Upper lobe of right lung (tissue), 1 donor: Measurements from ENCODE around the gene FBN3. TPM values are rescaled to one million over a fixed set of nuclear protein-coding genes. Genes with fewer than 3 reads are reported as not detected.

ENCODE experiments used
- ATAC-seq: fragments of 200-7000 bp; cut with Tn5 transposase; one replicate; pipeline ENCODE4 v1.9.1; 2020; ENCODE audit warnings: mild to moderate bottlenecking, moderate library complexity
- DNase-seq: peaks from one replicate; pipeline ENCODE4 v3.0.0-alpha.2; 2020
- H3K27ac ChIP-seq: fragments of 200-600 bp; one replicate; pipeline ENCODE4 v1.8.0; 2022
- H3K27me3 ChIP-seq: fragments of 200-600 bp; one replicate; pipeline ENCODE4 v1.8.0; 2022; ENCODE audit warnings: mild to moderate bottlenecking
- H3K36me3 ChIP-seq: fragments of 200-600 bp; one replicate; pipeline ENCODE4 v1.8.0; 2022
- H3K4me1 ChIP-seq: fragments of 200-600 bp; one replicate; pipeline ENCODE4 v1.8.0; 2022
- H3K4me3 ChIP-seq: fragments of 200-600 bp; one replicate; pipeline ENCODE4 v1.8.0; 2022; ENCODE audit warnings: mild to moderate bottlenecking
- H3K9me3 ChIP-seq: fragments of 200-600 bp; one replicate; pipeline ENCODE4 v1.8.0; 2022
- CTCF ChIP-seq: fragments of 200-600 bp; IDR thresholded peaks from one replicate; pipeline ENCODE4 v1.8.0; 2022; ENCODE audit warnings: antibody characterized with exemption
- intact Hi-C: fragments of 100-400 bp; cut with DNase I; formaldehyde crosslinking; loops from one replicate; pipeline ENCODE4 v1.11.0; 2022
- total RNA-seq: library from RNA; stranded (reverse); fragmentation: NEBNext Ultra II Directional; extraction: Animal tissue kit (Norgen Biotek cat#: 25700); gene quantifications from one replicate; pipeline ENCODE4 v1.2.1, GENCODE V29; 2021
- donor health status: DM: no; HTN: yes; CAD: no; lungs with severe emphysema.

The FBN3 gene
- total RNA-seq, 1 donor from 2014 or later = 8.5 TPM

GRCh38 chr19:8096071-8096470 lies 53.3 kb downstream of the FBN3 start:
- Histone ChIP-seq H3K9me3 (peaks cover 22% of the 10 kb centered on the region), H3K27me3 (no peaks in the 10 kb centered on the region), H3K4me3 (no peak overlapping the region), H3K27ac (no peak overlapping the region), H3K4me1 (no peaks in the 10 kb centered on the region), H3K36me3 (no peaks in the 10 kb centered on the region)
- no peak for DNase-seq
- no peak for ATAC-seq
- intact Hi-C loops = no loop called here
- no peak for TF ChIP-seq CTCF

- no peaks in the 10 kb centered on the region for H3K4me1 ChIP-seq
- no peak for TF ChIP-seq CTCF
- peaks cover 22% of the 10 kb centered on the region for H3K9me3 ChIP-seq
- ATAC-seq = no peak
- H3K36me3 ChIP-seq = no peaks in the 10 kb centered on the region
- no peaks in the 10 kb centered on the region for H3K27me3 ChIP-seq
- DNase-seq = no peak
- no peak overlapping the region for H3K4me3 ChIP-seq
- no peak overlapping the region for H3K27ac ChIP-seq
- intact Hi-C loops = no loop called here
These were observed 54.0 kb downstream of the FBN3 start for GRCh38 chr19:8095354-8095886.

GRCh38 chr19:8094336-8094735 lies 55.1 kb downstream of the FBN3 start:
- DNase-seq (no peak), ATAC-seq (no peak)
- H3K27ac ChIP-seq = no peak overlapping the region
- no peak overlapping the region for H3K4me3 ChIP-seq
- H3K9me3 ChIP-seq = peaks cover 22% of the 10 kb centered on the region
- intact Hi-C loops = no loop called here
- no peaks in the 10 kb centered on the region for H3K36me3 ChIP-seq
- H3K4me1 ChIP-seq = no peaks in the 10 kb centered on the region
- no peaks in the 10 kb centered on the region for H3K27me3 ChIP-seq
- TF ChIP-seq CTCF = no peak

GRCh38 chr19:8093740-8094139 lies 55.7 kb downstream of the FBN3 start:
- Histone ChIP-seq H3K27me3 (no peaks in the 10 kb centered on the region), H3K4me1 (no peaks in the 10 kb centered on the region), H3K4me3 (no peak overlapping the region), H3K9me3 (peaks cover 22% of the 10 kb centered on the region), H3K36me3 (no peaks in the 10 kb centered on the region), H3K27ac (no peak overlapping the region)
- DNase-seq = no peak
- no peak for TF ChIP-seq CTCF
- intact Hi-C loops = no loop called here
- ATAC-seq = no peak

GRCh38 chr19:8090950-8091349 lies 58.4 kb downstream of the FBN3 start:
- intact Hi-C loops = no loop called here
- Histone ChIP-seq H3K9me3 (peaks cover 18% of the 10 kb centered on the region), H3K36me3 (no peaks in the 10 kb centered on the region)

More at GRCh38 chr19:8090950-8091349, 58.4 kb downstream of the FBN3 start:
- no peak for DNase-seq
- Histone ChIP-seq H3K27ac (no peak overlapping the region), H3K27me3 (no peaks in the 10 kb centered on the region), H3K4me1 (no peaks in the 10 kb centered on the region), H3K4me3 (no peak overlapping the region)
- no peak for TF ChIP-seq CTCF
- no peak for ATAC-seq
